Activated B cell treated with CpG ODN at 0.5 μM for 24 hours (primary cell): ENCODE results near the gene SYNGR1. TPM values are rescaled to one million over a fixed set of nuclear protein-coding genes. Genes with fewer than 3 reads are reported as not detected.

Experiments used
- ATAC-seq: fragments of 200-7000 bp; cut with Tn5 transposase; one replicate; pipeline ENCODE4 v1.10.0; 2021; ENCODE audit warnings: low read depth, mild to moderate bottlenecking, moderate library complexity
- CTCF ChIA-PET: fragments of 350-600 bp; sonication (Branson Sonifier 250); formaldehyde crosslinking; loops from one replicate; lab custom pipeline; 2021; ENCODE audit warnings: antibody characterized with exemption; lab: Charles Lee
- POLR2A ChIA-PET: fragments of 350-600 bp; sonication (Branson Sonifier 250); formaldehyde crosslinking; loops from one replicate; lab custom pipeline; 2021; ENCODE audit warnings: antibody characterized with exemption; lab: Charles Lee
- DNase-seq: peaks from one replicate; pipeline ENCODE4 v3.0.0; 2022
- H3K27ac Mint-ChIP-seq: one replicate; pipeline ENCODE4 v1.8.0; 2020; ENCODE audit warnings: mixed read lengths
- H3K27me3 Mint-ChIP-seq: one replicate; pipeline ENCODE4 v1.8.0; 2021; ENCODE audit warnings: mixed read lengths
- H3K36me3 Mint-ChIP-seq: one replicate; pipeline ENCODE4 v1.8.0; 2021; ENCODE audit warnings: low read depth, mixed read lengths
- H3K4me1 Mint-ChIP-seq: one replicate; pipeline ENCODE4 v1.8.0; 2021; ENCODE audit warnings: mixed read lengths
- H3K4me3 Mint-ChIP-seq: one replicate; pipeline ENCODE4 v1.8.0; 2020; ENCODE audit warnings: mild to moderate bottlenecking, mixed read lengths
- H3K9me3 Mint-ChIP-seq: one replicate; pipeline ENCODE4 v1.8.0; 2020; ENCODE audit warnings: mixed read lengths
- CTCF ChIP-seq: fragments of 200-600 bp; IDR thresholded peaks from one replicate; pipeline ENCODE4 v1.8.0; 2022; ENCODE audit warnings: antibody characterized with exemption, mild to moderate bottlenecking
- intact Hi-C: fragments of 100-400 bp; cut with micrococcal nuclease; formaldehyde crosslinking; loops from one replicate; pipeline ENCODE4 v1.15.1; 2024
- total RNA-seq: library from RNA; stranded (reverse); gene quantifications from 2 replicates; pipeline ENCODE4 v1.2.3, GENCODE V29; 2022

The SYNGR1 gene
- total RNA-seq, 1 donor from 2014 or later = 11.4 TPM

GRCh38 chr22:39418696-39419095, 68.9 kb downstream of the SYNGR1 start:
- ChIA-PET CTCF (interaction anchor here (1.5 kb wide), 1 partner anchor 110 kb away, joined by 3 read pairs; no protein-coding TSS in a partner anchor), POLR2A (no interaction called here)
- Mint-ChIP-seq H3K9me3 (no peaks in the 10 kb centered on the region), H3K27me3 (no peaks in the 10 kb centered on the region), H3K4me3 (no peak overlapping the region), H3K4me1 (peaks cover 9% of the 10 kb centered on the region), H3K36me3 (peaks cover 74% of the 10 kb centered on the region), H3K27ac (no peak overlapping the region)
- no peak for TF ChIP-seq CTCF
- DNase-seq (no peak), ATAC-seq (no peak)
- intact Hi-C loops = no loop called here

GRCh38 chr22:39419096-39419495, 69.3 kb downstream of the SYNGR1 start:
- H3K36me3 Mint-ChIP-seq = peaks cover 78% of the 10 kb centered on the region
- ATAC-seq (no peak), DNase-seq (no peak)
- intact Hi-C loops = no loop called here
- CTCF ChIA-PET = interaction anchor here (1.5 kb wide), 1 partner anchor 110 kb away, joined by 3 read pairs; no protein-coding TSS in a partner anchor
- POLR2A ChIA-PET = no interaction called here
- H3K27me3 Mint-ChIP-seq = no peaks in the 10 kb centered on the region
- no peak for TF ChIP-seq CTCF
- H3K9me3 Mint-ChIP-seq = peaks cover 3% of the 10 kb centered on the region
- H3K27ac Mint-ChIP-seq = no peak overlapping the region
- peaks cover 5% of the 10 kb centered on the region for H3K4me1 Mint-ChIP-seq
- H3K4me3 Mint-ChIP-seq = no peak overlapping the region

- POLR2A ChIA-PET = no interaction called here
- Mint-ChIP-seq H3K27me3 (no peaks in the 10 kb centered on the region), H3K36me3 (peaks cover 83% of the 10 kb centered on the region), H3K4me1 (no peaks in the 10 kb centered on the region), H3K4me3 (no peak overlapping the region), H3K27ac (no peak overlapping the region), H3K9me3 (peaks cover 3% of the 10 kb centered on the region)
- intact Hi-C loops = no loop called here
- CTCF ChIA-PET = interaction anchor here (1.5 kb wide), 1 partner anchor 109 kb away, joined by 3 read pairs; no protein-coding TSS in a partner anchor
- DNase-seq = no peak
- no peak for TF ChIP-seq CTCF
- ATAC-seq = no peak
These were observed 70.1 kb downstream of the SYNGR1 start for GRCh38 chr22:39419911-39420310.

- H3K36me3 Mint-ChIP-seq = peaks cover 78% of the 10 kb centered on the region
- no peak for ATAC-seq
- intact Hi-C loops = no loop called here
- H3K27me3 Mint-ChIP-seq = no peaks in the 10 kb centered on the region
- CTCF ChIA-PET = no interaction called here
- H3K9me3 Mint-ChIP-seq = peaks cover 3% of the 10 kb centered on the region
- no peak for DNase-seq
- TF ChIP-seq CTCF = no peak
- POLR2A ChIA-PET = interaction anchor here (0.6 kb wide), 1 partner anchor 16 kb away, joined by 4 read pairs; no protein-coding TSS in a partner anchor
- H3K27ac Mint-ChIP-seq = no peak overlapping the region
- no peak overlapping the region for H3K4me3 Mint-ChIP-seq
- H3K4me1 Mint-ChIP-seq = no peaks in the 10 kb centered on the region
These were observed 71.9 kb downstream of the SYNGR1 start for GRCh38 chr22:39421691-39422090.

GRCh38 chr22:39422101-39422500, 72.3 kb downstream of the SYNGR1 start:
- TF ChIP-seq CTCF = no peak
- Mint-ChIP-seq H3K27me3 (no peaks in the 10 kb centered on the region), H3K36me3 (peaks cover 78% of the 10 kb centered on the region), H3K4me3 (no peak overlapping the region), H3K9me3 (peaks cover 3% of the 10 kb centered on the region), H3K4me1 (no peaks in the 10 kb centered on the region), H3K27ac (no peak overlapping the region)
- ChIA-PET POLR2A (interaction anchor here (0.6 kb wide), 1 partner anchor 16 kb away, joined by 4 read pairs; no protein-coding TSS in a partner anchor), CTCF (no interaction called here)
- ATAC-seq = no peak
- intact Hi-C loops = no loop called here
- DNase-seq = no peak
